ENCODE data around the gene TSR1.

Gene TSR1

DNA sequence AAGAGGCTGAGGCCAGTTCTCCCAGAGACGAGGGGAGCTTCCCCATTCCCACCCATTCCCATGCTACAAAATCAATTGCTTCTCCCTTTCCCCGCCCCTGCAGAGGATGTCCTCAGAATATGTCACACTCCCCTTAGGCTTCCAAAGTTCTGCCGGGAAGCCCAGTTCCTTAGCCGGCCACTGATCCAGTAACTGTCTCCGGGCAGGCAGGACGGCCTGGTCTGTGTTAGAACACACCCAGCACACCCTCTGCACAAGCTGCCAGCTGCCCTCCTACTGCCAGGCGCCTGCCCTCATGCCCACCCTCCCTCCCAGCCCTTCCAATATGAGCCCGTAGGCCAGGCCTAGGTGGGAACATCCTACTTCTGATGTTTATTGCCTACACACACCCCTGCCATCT lies 32.1 kb upstream of the TSR1 start:
- DNase-seq: no peak

DNA sequence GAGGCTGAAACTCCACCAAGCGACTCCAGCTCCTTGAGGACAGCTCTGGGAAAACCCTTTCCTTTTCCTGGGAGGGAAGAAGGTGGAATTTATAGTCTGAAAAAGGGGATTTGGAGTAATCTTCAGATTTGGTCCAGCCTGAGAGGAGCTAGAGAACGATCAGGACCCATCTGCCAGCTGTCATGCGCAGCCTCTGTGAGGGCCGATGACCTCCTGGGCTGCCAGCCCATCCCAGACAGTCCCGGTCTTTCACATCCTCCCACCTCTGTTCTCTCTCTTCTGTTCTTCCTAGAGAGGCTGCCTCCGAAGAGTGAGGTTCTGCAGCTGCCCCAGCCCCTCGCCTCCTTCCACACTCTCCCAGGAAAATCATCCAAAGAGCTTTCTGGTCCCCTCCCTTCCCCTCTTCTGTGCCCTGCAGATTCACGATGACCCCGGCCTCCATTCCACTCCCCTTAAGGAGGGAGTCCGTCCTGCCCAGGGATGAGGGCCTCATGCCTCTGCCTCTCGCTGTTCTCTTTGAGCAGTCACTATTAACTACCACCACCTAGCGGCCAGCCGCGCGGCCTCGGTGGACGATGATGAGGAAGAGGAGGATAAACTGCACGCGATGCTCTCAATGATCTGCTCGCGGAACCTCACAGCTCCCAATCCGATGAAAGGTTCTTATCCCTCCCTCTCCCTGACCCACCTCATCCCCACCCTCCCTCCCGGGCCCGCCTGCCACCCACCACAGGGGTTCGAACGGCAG lies 30.7 kb upstream of the TSR1 start:
- DNase-seq: no peak

DNA sequence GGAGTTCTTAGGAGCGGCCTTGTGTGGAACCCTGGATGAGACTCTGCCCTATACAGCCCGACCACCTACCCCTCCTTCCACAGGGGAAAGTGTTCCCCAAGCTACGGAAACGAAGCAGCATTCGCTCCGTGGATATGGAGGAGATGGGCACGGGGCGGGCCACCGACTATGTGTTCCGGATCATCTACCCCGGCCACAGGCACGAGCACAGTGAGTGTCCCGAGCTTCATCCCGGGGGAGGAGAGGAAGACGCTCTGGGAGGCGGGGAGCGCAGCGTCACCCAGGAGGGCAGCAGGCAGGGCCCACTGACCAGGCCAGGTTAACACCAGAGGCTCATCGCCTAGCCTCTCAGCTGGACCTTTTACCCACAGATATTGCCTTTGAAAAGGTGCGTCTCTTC lies 28.9 kb upstream of the TSR1 start:
- no peak for DNase-seq

DNA sequence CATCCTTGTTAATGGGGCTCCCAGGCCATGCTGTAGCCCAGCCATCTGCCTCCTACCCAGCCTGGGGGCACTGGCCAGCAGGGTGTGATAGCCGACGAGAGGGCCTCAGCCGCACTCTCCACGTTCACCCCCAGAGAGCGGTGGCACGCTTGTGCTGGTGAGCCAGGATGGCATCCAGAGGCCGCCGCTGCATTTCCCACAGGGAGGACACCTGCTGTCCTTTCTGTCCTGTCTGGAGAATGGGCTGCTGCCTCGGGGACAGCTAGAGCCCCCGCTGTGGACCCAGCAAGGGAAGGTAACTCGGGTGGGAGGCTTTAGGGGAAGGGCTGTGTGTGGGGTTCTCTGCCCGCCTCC lies 28.5 kb upstream of the TSR1 start:
- DNase-seq: no peak

DNA sequence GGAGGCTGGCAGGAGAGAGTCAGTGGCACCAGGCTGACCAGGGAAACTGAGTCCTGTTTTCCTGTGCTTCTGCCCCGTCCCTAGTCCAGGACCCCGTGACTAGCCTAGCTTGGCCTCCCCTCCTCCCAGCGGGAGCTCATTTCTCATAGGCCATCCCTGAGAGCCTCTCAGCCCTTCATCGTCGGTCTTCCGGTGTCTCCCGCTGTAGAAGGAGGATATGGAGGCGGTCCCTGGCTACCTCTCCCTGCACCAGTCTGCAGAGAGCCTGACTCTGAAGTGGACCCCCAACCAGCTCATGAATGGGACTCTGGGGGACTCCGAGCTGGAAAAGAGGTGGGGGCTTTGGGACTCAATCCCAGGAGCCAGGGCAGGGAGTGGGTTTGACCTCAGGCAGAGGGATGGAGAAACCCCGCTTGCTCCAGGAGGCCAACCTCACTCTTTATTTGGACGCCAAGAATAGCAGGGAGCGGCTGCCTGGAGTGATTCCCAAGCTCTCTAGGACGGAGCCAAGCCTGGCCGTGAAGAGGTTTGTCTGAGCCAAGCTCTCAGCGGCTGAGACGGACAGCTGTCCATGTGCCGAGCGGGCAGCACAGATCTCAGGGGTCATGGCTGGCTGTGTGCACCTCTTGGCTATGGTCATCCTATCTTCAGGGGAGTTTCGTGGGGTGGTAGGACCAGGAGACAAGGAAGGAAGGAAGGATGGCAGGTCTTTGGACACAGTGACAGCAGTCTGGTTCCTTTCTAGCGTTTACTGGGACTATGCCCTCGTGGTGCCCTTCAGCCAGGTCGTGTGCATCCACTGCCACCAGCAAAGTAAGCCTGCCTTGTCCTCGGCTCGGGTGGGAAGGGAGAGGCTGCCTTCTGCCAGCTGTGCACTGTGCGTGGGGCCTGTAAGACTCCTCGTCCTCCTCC lies 27.9 kb upstream of the TSR1 start:
- no peak for DNase-seq

DNA sequence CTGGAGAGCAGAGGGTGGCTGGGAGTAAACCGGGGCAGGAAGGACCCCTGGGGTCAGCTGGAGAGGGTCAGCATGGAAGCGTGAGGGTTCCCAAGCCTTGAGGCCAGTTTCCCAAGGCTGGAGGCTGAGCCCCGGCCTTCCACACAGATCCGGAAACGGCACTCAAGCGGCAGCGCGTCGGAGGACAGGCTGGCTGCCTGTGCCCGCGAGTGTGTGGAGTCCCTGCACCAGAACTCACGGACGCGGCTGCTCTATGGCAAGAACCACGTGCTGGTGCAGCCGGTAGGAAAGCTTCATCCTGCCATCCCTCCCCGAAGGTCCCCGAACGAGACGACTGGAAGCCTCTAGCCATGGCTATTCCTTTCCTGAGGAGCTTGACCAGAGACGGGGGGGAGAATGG lies 27.1 kb upstream of the TSR1 start:
- no peak for DNase-seq

DNA sequence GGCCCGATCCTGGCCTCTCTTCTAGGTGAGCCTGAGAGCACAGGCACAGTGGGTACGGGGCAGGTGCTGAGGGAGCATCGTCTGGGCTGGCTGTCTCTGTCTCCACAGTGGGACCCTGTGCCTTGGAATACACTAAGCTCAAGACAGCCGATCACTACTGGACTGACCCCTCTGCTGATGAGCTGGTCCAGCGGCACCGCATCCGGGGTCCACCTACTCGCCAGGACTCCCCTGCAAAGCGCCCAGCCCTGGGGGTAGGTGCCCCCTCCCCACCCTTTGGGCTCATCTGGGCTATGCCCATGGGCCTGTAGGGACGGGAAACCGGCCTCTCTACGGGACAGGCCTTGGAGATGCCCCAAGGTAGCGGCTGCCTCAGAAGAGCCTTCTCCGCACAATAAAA lies 26.6 kb upstream of the TSR1 start:
- DNase-seq: no peak

DNA sequence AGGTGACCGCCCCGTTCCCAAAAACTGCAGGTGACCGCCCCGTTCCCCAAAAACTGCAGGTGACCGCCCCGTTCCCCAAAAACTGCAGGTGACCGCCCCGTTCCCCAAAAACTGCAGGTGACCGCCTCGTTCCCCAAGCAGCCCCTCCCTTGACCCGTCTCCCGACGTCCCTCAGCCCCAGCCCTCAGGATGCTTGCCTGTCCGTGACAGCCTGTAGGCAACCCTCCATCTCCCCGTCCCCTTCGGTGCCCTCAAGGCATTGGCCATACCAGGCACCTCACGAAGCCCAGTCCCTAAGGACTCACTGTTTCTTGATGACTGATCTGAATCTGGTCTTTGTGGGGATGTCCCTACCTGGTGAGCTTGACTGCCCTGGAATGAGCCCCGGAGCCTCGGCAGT lies 26.2 kb upstream of the TSR1 start:
- no peak for DNase-seq

DNA sequence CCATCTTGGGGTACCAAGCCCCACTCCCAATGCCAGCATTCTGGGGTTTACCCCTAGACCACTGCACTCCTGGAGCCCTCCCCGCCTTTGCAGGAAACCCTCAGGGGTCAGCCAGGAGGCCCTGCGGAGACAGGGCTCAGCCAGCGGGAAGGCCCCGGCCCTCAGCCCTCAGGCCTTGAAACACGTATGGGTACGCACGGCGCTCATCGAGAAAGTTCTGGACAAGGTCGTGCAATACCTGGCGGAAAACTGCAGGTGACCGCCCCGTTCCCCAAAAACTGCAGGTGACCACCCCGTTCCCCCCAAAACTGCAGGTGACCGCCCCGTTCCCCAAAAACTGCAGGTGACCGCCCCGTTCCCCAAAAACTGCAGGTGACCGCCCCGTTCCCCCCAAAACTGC lies 25.8 kb upstream of the TSR1 start:
- no peak for DNase-seq

DNA sequence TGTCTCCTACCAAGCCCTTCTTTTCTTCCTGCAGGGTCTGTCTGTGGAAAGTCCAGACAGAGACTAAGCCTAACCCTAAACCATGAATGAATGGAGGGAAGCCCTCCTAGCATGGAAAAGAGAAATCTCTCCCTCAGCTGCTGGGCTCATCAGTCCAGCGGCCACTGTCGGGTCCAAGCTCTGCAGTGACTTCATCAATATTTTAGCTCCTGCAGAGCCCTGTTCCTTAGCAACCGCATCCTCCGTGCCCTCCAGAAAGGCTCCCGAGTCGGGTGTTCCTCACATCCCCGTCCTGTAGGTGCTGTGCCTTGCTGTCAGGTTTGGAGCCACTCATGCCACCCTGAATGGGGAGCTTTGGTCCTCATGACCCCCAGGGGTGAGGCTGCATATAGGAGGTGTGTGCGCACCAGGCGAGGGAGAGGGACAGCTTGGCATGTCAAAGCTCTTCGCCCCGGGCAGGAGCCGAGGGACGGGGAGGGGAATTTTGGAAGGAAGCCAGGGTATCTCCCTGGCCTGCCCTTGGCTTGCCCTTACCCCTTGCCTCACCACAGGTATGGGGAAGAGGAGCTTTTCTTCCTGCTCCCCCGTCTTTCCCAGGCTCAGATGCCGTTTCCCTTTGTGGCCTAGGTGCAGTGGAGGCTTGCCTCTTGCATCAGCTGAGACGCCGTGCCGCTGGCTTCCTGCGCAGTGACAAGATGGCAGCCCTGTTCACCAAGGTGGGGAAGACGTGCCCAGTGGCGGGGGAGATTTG lies 24.9 kb upstream of the TSR1 start:
- DNase-seq: no peak

DNA sequence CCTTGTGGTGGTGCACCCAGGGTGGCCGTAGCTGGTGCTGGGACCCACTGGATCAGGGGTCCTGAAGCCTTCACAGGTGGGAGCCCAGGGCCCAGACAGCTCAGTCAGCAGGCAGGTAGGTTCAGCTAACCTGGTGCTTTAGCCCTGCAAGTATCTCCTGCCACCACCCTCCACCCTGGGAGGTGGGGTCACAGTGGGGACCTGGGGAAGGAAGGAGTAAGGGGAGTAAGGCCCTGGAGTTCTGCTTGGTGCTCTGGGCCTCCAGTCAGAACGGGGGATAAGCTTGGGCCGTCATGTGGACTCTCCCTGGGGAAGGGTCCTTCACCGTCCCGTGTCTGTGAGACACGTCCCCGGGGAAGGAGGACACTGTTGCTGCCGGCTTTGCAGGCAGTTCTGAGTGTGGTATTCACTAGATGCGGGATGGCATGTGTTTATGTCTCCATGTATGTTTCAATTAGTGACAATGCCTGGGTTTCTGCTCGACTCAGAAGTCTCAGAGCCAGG lies 21.7 kb upstream of the TSR1 start:
- DNase-seq: no peak

DNA sequence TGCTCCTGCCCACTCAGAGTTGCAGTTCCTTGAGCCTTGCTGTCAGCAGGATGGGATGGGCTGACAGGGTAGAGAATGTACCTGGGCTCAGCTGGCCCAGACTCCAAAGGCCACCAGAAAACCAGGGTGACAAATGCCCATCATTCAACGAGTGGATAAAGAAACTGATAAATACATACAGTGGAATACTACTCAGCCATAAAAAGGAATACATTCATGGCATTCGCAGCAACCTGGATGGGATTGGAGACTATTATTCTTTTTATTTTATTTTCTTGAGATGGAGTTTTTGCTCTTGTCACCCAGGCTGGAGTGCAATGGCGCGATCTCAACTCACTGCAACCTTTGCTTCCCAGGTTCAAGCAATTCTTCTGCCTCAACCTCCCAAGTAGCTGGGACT lies 21.0 kb upstream of the TSR1 start:
- no peak for DNase-seq

DNA sequence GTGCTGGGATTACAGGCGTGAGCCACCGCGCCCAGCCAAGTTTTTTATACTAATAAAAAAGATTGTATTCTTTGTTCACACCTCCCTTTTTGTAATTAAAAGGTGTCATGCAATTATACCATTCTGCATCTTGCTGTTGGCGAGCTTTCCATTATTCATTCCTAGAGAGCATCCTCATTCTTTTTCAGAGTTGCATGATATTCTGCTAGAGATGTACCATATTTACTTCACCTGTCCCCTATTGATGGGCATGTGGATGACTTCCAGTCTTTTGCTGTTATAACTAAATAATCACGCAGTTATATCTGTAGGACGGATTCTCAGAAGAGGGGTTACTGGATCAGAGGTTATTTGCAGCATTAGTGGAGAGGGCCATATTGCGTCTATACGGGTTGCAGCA lies 18.1 kb upstream of the TSR1 start:
- no peak for DNase-seq

DNA sequence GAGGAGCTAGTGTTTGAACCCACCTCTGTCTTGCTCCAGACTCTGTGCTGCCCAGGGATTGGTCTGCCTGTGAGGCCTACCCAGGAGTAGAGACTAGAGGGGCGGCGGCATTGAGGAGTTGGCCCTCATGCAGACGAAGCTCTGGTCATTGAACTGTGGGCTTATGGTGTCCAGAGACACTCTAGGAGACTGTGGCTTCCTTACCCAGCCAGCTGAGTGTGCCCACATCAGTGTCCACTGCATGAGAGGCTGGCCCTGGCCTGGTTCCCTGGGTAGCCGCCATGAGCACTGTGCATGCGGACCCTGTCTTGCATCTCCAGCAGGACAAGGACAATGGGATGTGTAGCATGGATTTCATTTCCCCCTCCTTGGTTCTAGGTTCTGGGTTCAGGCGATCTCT lies 15.0 kb upstream of the TSR1 start:
- no peak for DNase-seq

DNA sequence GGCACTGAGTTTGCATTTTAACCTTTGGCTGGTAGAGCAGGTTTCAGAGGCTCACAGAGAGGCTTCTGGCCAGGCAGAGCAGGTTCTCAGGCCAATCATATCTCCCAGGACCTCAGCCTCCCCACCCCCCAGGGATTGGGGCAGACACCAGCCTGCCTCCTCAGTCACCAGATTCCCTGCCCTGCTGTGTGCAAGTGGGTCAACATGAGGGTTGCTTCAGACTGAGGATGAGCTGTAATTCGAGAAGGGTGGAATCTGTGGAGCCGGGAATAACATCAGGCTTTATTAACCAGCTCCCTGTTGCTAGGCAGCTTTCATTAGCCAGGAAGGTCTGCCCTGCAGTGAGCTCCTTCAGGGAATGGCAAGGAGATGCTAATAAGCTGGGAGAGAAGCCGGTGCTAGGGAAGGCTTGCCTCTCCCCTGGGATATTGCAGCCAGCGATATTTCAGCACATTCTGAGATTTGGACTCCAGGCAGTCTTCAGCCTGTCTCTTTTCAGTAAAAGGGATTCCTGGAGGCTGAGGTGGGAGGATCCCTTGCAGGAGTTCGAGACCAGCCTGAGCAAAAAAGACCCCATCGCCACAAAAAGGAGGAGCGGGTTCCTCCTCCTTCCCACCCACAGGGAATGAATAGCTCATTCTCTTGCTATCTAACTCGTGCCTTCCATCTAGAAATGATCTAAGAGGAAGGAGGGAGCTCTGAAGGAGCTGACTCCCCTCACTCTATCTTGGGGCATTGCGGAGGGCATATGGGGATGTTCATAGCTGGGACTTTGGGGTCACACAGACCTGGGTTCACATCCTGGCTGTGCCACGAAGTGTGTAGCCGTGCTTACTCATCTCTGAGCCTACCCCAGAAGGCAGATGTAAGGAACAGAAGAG lies 11.8 kb upstream of the TSR1 start:
- no peak for DNase-seq

DNA sequence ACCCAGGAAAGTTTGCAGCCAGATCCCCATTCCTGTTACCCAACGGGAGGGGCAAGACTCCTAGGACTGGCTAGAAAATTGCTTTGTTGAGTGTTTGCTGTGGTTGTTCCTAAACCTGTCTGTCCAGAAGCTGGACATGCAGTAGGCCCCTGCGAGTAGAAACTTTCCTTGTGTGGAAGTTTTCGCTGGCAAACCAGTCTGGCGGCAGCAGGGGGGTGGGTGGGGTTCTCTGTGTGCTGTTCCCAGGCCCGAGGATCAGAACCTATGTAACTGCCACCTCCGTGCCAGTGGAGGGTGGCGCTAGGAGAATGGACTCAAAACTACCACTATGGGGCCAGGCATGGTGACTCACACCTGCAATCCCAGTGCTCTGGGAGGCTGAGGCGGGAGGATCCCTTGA lies 10.2 kb upstream of the TSR1 start:
- no peak for DNase-seq

DNA sequence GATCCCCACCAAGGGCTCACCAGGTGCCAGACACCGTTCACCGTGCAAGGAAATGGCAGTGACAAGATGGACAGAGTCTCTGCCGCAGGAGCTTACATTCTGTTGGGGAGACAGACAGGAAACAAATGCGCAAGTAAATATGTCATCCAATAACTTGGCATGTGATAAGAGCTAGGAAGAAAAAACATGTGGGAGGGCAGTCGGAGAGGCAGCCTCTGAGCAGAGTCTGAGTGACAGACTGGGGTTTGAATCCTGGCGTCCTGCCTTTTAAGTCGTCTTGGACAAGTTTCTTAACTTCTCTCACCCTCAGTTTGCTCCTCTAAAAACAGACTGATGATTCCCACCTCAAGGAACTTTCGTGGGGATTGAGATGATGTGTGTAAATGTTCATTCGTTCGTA lies 8.3 kb upstream of the TSR1 start:
- no peak for DNase-seq

DNA sequence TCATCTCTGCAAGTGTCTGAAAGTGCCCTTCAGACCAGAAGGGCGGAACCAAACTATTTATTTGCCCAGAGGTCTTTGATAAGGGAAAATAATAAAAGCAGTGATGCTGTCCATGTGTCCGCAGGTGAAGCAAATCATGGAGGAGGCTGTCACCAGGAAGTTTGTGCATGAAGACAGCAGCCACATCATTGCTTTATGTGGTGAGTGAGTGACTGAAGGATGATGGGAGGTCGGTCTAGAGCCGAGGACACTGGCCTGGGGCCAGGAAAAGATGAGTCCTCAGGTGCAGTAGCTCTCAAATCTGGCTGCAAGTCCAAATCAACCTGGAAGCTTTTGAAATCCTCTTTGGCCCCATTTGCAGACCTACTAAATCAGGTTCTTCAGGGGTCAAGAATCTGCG lies 7.2 kb upstream of the TSR1 start:
- no peak for DNase-seq

DNA sequence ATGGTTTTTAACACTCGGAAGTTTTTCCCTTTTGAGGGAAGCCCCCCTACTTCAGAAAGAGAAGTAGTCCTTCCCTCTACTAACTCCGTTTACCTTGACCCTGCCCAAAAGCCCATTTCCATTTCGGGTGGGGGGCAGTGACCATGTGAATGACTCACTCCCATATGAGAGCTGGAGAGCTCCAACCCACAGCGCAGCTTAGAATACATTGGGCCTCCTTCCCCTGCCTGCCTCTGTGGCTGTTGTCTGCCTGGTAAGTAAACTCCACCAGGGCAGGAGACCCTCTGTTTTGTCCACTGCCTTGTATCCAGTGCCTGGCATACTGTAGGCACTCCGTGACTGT lies 2.0 kb upstream of the TSR1 start:
- no peak for DNase-seq

DNA sequence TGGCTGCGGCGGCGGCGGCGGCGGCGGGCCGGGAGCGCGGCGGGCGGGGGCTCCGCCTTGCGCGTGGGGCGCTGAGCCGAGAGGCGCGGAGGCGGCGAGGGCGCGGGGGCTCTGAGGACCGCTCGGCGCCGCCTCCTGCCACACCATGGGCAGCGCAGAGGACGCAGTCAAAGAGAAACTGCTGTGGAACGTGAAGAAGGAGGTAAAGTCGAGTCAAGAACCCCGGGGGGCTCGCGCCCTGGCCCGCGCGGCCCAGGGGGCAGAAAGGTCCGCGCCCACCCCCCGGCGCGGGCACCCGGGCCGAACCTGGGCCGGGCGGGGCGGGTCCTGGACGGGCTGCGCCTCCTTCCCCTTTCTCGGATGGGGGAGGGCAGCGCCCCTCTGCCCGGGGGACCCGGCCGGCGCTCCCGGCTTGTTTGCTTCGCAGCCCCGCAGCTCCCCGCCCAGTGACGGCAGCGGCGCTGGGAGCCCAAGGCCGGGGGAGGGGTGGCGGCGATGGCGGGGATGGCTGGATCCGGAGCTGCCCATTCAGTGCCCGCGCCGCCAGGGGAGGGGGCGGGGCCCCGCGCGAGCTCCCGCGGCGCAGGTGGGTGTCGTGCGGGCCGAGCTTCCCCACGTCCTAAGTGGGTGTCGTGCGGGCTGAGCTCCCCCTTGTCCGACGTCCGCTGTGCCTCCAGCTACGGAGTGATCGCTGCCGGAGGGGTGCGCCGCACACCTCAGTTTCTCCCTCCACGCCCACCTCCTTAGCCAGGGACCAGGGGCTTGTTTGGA lies 1.5 kb upstream of the TSR1 start:
- DNase-seq: peak in 3 of 4 experiments; percentile 11 to 22 (median 14)

DNA sequence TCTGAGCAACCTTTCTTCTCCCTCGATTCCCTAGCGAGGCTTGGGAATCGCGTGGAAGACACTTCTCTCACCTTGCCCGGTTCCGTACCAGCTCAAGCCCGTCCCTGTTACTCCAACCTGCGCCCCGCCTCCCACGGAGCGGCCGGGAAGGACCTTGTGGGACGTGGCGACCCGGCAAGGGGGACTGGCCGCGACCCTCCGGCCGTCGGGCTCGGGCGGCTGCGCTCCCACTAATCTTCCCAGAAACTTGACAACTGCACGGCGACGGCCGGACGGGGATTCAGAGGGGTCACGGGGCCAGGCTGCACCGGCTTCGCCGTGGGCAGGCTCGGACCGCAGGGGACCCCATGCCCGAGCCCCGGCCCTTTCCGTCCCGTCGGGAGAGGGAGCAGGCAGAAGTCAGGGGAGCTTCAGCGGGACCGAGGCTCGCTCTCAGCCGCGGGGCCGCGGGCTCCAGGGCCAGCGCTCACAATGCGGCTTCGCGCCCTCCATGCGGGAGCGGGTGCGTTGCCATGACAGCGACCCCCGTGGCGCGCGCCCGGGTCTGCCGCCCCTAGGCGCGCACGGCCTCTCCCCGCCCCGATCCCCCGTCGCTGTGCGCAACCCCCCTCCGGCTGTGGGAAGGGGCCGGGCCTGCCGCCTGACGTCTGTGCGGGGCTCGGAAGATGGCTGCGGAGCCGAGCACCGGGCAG lies 741 bp upstream of the TSR1 start, which contains the start of gene SGSM2:
Gene SGSM2, plus strand, starts transcription at position 650 of the 692 bp plus-strand sequence. CDS start 188 bp downstream, outside the sequence.
- peak; percentile 26 to 61 (median 47) for DNase-seq
